KMS-11 (cell line): ENCODE measurements around the gene ZDHHC24.

Experiments used
- H2AFZ ChIP-seq: fragments of 200-600 bp; sonication (generic); 2 replicates; pipeline ENCODE4 v1.6.1; 2016; ENCODE audit warnings: antibody characterized with exemption, mixed run types, low read depth
- H3K27ac ChIP-seq: fragments of 200-600 bp; sonication (generic); 2 replicates; pipeline ENCODE4 v1.6.1; 2016; ENCODE audit warnings: mild to moderate bottlenecking, mixed run types
- H3K27me3 ChIP-seq: fragments of 200-600 bp; sonication (generic); 2 replicates; pipeline ENCODE4 v1.6.1; 2017; ENCODE audit warnings: mild to moderate bottlenecking, low read depth, mixed run types, moderate library complexity; ENCODE audit not compliant: insufficient read depth
- H3K36me3 ChIP-seq: fragments of 200-600 bp; sonication (generic); 2 replicates; pipeline ENCODE4 v1.6.1; 2017; ENCODE audit warnings: mild to moderate bottlenecking, mixed run types; ENCODE audit not compliant: insufficient read depth
- H3K4me1 ChIP-seq: fragments of 200-600 bp; sonication (generic); 2 replicates; pipeline ENCODE4 v1.6.1; 2016; ENCODE audit warnings: mild to moderate bottlenecking, low read depth, mixed run types; ENCODE audit not compliant: poor library complexity, severe bottlenecking
- H3K4me2 ChIP-seq: fragments of 200-600 bp; sonication (generic); 2 replicates; pipeline ENCODE4 v1.7.0; 2016; ENCODE audit warnings: mild to moderate bottlenecking, mixed run types
- H3K4me3 ChIP-seq: fragments of 200-600 bp; sonication (generic); IDR thresholded peaks from 2 replicates; pipeline ENCODE4 v1.6.1; 2017; ENCODE audit warnings: low read depth, low read length, mixed read lengths; ENCODE audit not compliant: insufficient read depth
- H3K79me2 ChIP-seq: fragments of 200-600 bp; sonication (generic); 2 replicates; pipeline ENCODE4 v1.6.1; 2016; ENCODE audit warnings: low read depth, mixed run types; ENCODE audit not compliant: insufficient read depth
- H3K9ac ChIP-seq: fragments of 200-600 bp; sonication (generic); 2 replicates; pipeline ENCODE4 v1.6.1; 2016; ENCODE audit warnings: mild to moderate bottlenecking, mixed run types
- H4K20me1 ChIP-seq: fragments of 200-600 bp; sonication (generic); 2 replicates; pipeline ENCODE4 v1.6.1; 2016; ENCODE audit warnings: mild to moderate bottlenecking, mixed run types; ENCODE audit not compliant: insufficient read depth
- CTCF ChIP-seq: fragments of 200-600 bp; sonication (generic); conservative IDR thresholded peaks from 2 replicates; pipeline ENCODE4 v1.6.1; 2017; ENCODE audit warnings: low read depth, mild to moderate bottlenecking, antibody characterized with exemption, low read length, moderate library complexity, mixed read lengths

ZDHHC24 gene

GRCh38 chr11:66498506-66498905 lies 47.3 kb downstream of the ZDHHC24 start:
- Histone ChIP-seq H3K4me3 (no peak overlapping the region), H3K79me2 (no peaks in the 10 kb centered on the region), H3K4me2 (no peak overlapping the region), H3K36me3 (no peaks in the 10 kb centered on the region), H3K27ac (no peak overlapping the region), H2AFZ (no peak overlapping the region), H3K9ac (no peak overlapping the region), H3K4me1 (no peaks in the 10 kb centered on the region), H3K27me3 (no peaks in the 10 kb centered on the region), H4K20me1 (no peaks in the 10 kb centered on the region)
- no peak for TF ChIP-seq CTCF

DNA sequence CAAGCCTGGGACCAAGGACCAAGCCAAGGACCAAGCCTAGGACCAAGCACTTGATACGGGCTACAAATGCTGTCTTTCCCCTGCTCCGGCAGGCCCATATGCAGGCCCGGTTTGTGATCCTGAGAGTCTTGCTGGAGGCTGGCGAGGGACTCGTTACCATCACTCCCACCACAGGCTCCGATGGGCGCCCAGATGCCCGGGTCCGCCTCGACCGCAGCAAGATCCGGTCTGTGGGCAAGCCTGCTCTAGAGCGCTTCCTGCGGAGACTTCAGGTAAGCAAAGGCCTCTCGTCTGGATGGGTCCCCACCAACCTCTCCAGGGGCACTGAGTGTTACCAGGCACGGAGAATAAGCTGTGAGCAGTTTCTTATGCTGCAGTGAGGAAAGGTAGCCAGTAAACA lies 48.6 kb downstream of the ZDHHC24 start:
- no peaks in the 10 kb centered on the region for H3K36me3 ChIP-seq

DNA sequence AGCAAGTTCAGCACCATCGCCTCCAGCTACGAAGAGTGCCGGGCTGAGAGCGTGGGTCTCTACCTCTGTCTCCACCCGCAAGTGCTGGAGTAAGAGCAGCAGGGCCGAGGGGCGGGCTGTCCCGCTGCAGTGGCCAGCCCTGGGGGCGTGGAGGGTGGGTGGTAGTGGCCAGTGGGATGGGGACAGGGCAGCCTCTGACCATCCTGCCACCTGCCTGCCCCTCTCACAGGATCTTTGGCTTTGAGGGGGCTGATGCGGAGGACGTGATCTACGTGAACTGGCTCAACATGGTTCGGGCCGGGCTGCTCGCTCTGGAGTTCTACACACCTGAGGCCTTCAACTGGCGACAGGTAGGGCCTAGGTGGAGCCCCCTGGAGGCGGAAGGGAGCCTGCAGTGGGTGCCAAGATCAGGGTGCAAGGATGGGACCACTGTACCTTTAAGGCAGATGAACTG lies 50.4 kb downstream of the ZDHHC24 start:
- H3K27me3 ChIP-seq: no peaks in the 10 kb centered on the region
- H3K79me2 ChIP-seq: no peaks in the 10 kb centered on the region
- H2AFZ ChIP-seq: no peak overlapping the region
- peaks cover 10% of the 10 kb centered on the region for H3K4me1 ChIP-seq
- H3K27ac ChIP-seq: no peak overlapping the region
- no peak overlapping the region for H3K4me2 ChIP-seq
- no peak for TF ChIP-seq CTCF
- no peaks in the 10 kb centered on the region for H3K36me3 ChIP-seq
- no peaks in the 10 kb centered on the region for H4K20me1 ChIP-seq
- H3K9ac ChIP-seq: no peak overlapping the region
- H3K4me3 ChIP-seq: no peak overlapping the region

More for the DNA sequence above, 48.6 kb downstream of the ZDHHC24 start:
- no peak overlapping the region for H2AFZ ChIP-seq
- H3K9ac ChIP-seq: no peak overlapping the region
- no peaks in the 10 kb centered on the region for H4K20me1 ChIP-seq
- H3K4me2 ChIP-seq: no peak overlapping the region
- TF ChIP-seq CTCF: no peak
- no peaks in the 10 kb centered on the region for H3K79me2 ChIP-seq
- no peak overlapping the region for H3K4me3 ChIP-seq
- peaks cover 8% of the 10 kb centered on the region for H3K4me1 ChIP-seq
- no peaks in the 10 kb centered on the region for H3K27me3 ChIP-seq
- H3K27ac ChIP-seq: no peak overlapping the region

DNA sequence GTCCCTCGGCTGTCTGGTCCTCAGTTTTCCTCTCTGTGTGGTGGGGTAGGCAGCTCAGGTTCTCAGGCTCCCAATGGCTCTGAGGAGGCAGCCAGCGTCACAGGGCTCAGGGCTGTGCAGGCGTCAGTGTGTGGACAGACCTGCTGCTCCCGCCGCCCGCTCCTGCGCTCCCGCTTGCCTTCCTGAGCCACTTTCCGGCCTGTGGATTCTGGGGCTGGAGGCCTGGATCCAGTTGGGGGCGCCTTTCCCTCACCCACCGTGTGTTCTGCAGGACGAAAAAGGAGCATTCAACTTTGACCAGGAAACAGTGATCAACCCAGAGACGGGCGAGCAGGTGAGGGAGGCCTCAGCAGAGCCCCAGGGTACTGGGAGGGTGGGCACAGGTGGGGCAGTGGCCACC lies 50.9 kb downstream of the ZDHHC24 start:
- Histone ChIP-seq H3K36me3 (no peaks in the 10 kb centered on the region), H3K27ac (no peak overlapping the region), H3K4me1 (peaks cover 10% of the 10 kb centered on the region), H3K4me3 (no peak overlapping the region), H2AFZ (no peak overlapping the region), H3K4me2 (no peak overlapping the region), H3K9ac (no peak overlapping the region), H3K79me2 (no peaks in the 10 kb centered on the region), H3K27me3 (no peaks in the 10 kb centered on the region), H4K20me1 (no peaks in the 10 kb centered on the region)
- TF ChIP-seq CTCF: no peak
